Measurements from ENCODE around the gene TBC1D9. TPM values are rescaled to one million over a fixed set of nuclear protein-coding genes. Genes with fewer than 3 reads are reported as not detected.

Gene TBC1D9
- total RNA-seq, 1 donor from 2014 or later: 15.9 TPM

DNA sequence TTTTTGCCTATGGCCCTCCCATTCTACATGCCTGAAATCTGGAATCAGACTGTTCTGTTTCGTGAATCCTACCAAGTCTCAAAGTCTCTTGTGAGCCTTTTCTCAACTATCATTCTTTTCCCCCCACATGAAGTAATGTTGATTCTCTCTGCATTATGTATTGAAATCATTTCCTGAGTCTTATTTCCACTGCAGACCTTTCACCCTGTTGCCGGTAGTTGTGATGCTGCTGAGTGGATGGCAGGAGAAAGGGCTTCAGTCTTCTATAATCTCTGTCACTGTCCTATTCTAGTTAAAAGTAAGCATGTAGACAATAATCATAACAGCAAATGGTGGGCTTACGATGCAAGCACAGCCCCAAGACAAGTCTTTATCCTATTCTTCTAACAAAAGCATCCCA, 75.0 kb downstream of the TBC1D9 start:
- TF ChIP-seq, protein P1, sequence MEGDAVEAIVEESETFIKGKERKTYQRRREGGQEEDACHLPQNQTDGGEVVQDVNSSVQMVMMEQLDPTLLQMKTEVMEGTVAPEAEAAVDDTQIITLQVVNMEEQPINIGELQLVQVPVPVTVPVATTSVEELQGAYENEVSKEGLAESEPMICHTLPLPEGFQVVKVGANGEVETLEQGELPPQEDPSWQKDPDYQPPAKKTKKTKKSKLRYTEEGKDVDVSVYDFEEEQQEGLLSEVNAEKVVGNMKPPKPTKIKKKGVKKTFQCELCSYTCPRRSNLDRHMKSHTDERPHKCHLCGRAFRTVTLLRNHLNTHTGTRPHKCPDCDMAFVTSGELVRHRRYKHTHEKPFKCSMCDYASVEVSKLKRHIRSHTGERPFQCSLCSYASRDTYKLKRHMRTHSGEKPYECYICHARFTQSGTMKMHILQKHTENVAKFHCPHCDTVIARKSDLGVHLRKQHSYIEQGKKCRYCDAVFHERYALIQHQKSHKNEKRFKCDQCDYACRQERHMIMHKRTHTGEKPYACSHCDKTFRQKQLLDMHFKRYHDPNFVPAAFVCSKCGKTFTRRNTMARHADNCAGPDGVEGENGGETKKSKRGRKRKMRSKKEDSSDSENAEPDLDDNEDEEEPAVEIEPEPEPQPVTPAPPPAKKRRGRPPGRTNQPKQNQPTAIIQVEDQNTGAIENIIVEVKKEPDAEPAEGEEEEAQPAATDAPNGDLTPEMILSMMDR (conservative IDR thresholded peaks at IDR 0.05): no peak
- Mint-ChIP-seq H3K36me3 (ENCODE audit: low read depth) (peaks cover 24% of the 10 kb centered on the region), H3K4me3 (no peak overlapping the region), H3K4me1 (no peaks in the 10 kb centered on the region), H3K27ac (ENCODE audit: unreplicated experiment) (no peak overlapping the region), H3K9me3 (no peaks in the 10 kb centered on the region), H3K27me3 (ENCODE audit: low read depth) (no peaks in the 10 kb centered on the region)
- no peak for DNase-seq (ENCODE audit: low read depth, low spot score)

DNA sequence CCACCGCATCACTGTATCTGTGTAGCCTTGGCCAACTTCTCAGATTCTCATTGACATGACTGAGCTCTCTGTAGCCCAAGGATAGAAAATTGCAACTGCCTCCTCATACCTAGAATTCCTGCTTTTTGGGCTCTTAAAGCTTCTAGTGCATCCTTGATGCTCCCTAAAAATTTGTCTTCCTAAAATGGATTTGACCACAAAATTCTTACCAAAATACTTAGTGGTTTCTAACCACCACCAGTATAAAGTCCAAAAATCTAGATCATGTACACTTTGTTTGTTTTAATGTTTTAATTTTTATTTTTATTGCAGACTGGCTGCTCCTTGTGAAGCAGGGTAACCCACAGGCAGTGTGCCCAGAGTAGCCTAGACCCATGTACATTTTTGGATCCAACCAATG, 75.5 kb downstream of the TBC1D9 start:
- H3K36me3 Mint-ChIP-seq (ENCODE audit: low read depth): peaks cover 24% of the 10 kb centered on the region
- no peaks in the 10 kb centered on the region for H3K27me3 Mint-ChIP-seq (ENCODE audit: low read depth)
- no peak for DNase-seq (ENCODE audit: low read depth, low spot score)
- H3K9me3 Mint-ChIP-seq: no peaks in the 10 kb centered on the region
- no peak overlapping the region for H3K27ac Mint-ChIP-seq (ENCODE audit: unreplicated experiment)
- no peak overlapping the region for H3K4me3 Mint-ChIP-seq
- TF ChIP-seq, protein P1 (conservative IDR thresholded peaks at IDR 0.05): no peak
- H3K4me1 Mint-ChIP-seq: no peaks in the 10 kb centered on the region

DNA sequence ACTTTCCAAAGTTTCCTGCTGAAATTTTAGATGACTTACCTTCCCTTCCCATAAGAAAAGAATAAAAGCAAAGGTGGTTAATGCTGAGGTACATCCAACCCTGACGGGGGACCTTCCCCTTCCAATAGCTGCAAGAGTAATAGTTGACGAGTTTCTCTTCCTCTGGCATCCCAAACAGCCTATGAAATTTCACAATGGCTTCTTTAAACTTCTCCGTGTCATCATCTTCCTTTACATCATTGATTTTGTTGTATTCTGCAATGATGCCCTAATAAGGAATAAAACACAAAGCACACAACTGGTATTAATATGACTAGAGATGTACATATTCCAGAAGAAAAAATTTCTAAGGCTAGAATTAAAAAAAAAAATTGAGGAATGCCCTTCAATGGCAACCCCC, 76.6 kb downstream of the TBC1D9 start:
- no peaks in the 10 kb centered on the region for H3K9me3 Mint-ChIP-seq
- DNase-seq (ENCODE audit: low read depth, low spot score): no peak
- TF ChIP-seq, protein P1 (conservative IDR thresholded peaks at IDR 0.05): no peak
- H3K36me3 Mint-ChIP-seq (ENCODE audit: low read depth): peaks cover 24% of the 10 kb centered on the region
- H3K27ac Mint-ChIP-seq (ENCODE audit: unreplicated experiment): no peak overlapping the region
- no peak overlapping the region for H3K4me3 Mint-ChIP-seq
- H3K4me1 Mint-ChIP-seq: no peaks in the 10 kb centered on the region
- H3K27me3 Mint-ChIP-seq (ENCODE audit: low read depth): no peaks in the 10 kb centered on the region

DNA sequence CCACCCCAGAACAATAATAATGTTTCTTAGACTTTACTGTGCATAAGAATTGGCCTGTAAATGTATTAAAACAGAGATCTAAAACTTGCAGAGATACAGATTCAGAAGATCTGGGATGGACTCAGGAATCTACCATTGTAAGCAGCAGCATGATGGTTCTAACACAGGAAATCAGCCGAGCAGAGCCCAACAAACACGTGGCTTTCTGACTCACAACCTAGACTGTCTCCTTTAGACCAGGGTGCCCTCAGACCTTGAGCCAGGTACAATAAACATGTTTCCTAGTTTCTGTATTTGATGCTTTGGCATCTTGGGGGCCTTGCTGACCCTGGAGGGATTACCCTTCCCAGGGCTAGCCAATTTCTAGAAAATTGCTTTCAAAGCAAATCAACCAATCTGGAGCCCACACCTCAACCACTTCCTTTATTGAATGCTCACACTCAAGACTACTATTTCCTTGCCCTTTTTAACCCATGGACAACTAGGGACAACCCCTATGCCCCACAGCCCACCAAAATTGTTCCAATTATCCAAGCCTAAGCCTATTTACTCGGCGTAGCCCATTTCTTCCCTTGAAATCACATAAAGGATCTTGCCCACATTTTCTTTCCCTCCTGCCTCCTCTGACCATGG, 80.5 kb downstream of the TBC1D9 start:
- Mint-ChIP-seq H3K4me3 (no peak overlapping the region), H3K4me1 (no peaks in the 10 kb centered on the region), H3K27ac (ENCODE audit: unreplicated experiment) (no peak overlapping the region), H3K36me3 (ENCODE audit: low read depth) (peaks cover 20% of the 10 kb centered on the region), H3K27me3 (ENCODE audit: low read depth) (no peaks in the 10 kb centered on the region), H3K9me3 (no peaks in the 10 kb centered on the region)
- TF ChIP-seq, protein P1 (conservative IDR thresholded peaks at IDR 0.05): no peak
- DNase-seq (ENCODE audit: low read depth, low spot score): no peak

DNA sequence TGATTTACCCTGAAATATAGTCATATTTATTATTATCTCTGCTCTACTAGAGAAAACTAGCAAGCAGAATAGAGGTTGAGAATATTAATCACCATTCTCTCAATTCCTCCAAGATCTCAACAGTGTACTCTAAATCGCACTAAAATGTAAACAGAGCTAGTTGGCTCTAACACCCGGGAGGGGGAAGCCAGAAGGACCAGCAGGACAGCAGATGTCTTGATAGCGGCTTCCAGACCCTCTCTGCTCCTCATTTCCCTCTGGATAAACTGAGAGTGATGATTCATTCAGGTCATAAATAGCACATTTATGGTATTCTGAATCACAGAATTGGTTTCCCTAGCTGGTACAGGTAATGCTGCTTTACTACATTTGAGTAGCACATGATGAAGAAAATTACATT, 82.5 kb downstream of the TBC1D9 start:
- H3K27me3 Mint-ChIP-seq (ENCODE audit: low read depth): no peaks in the 10 kb centered on the region
- TF ChIP-seq, protein P1 (conservative IDR thresholded peaks at IDR 0.05): no peak
- H3K36me3 Mint-ChIP-seq (ENCODE audit: low read depth): peaks cover 18% of the 10 kb centered on the region
- no peak overlapping the region for H3K27ac Mint-ChIP-seq (ENCODE audit: unreplicated experiment)
- DNase-seq (ENCODE audit: low read depth, low spot score): no peak
- no peak overlapping the region for H3K4me3 Mint-ChIP-seq
- no peaks in the 10 kb centered on the region for H3K4me1 Mint-ChIP-seq
- no peaks in the 10 kb centered on the region for H3K9me3 Mint-ChIP-seq

Measured in neural crest cell (in vitro differentiated cells).